Measurements from ENCODE around the gene MYO3B.

Gene MYO3B

GRCh38 chr2:170701011-170701410 lies 523.1 kb downstream of the MYO3B start:
- no peak overlapping the region for H3K4me3 ChIP-seq (replicated peaks in 1 of 2; ENCODE audit: low read depth in 2 of 2, low read length in 2 of 2)
- DNase-seq (ENCODE audit: low read depth in 2 of 2): no peak
- no peak for TF ChIP-seq CTCF (IDR thresholded peaks at IDR 0.05; ENCODE audit: low read depth, low read length)

- TF ChIP-seq CTCF (IDR thresholded peaks at IDR 0.05; ENCODE audit: low read depth, low read length): no peak
- no peak overlapping the region for H3K4me3 ChIP-seq (replicated peaks in 1 of 2; ENCODE audit: low read depth in 2 of 2, low read length in 2 of 2)
- no peak for DNase-seq (ENCODE audit: low read depth in 2 of 2)
Measured at GRCh38 chr2:170703776-170704476, 526.0 kb downstream of the MYO3B start.

Measured in cardiac fibroblast (primary cell).